IMR-90 (cell line): Measurements from ENCODE around the gene STK36. TPM values are rescaled to one million over a fixed set of nuclear protein-coding genes. Genes with fewer than 3 reads are reported as not detected.

Experiments used
- ATAC-seq: fragments of 200-7000 bp; cut with Tn5 transposase; 2 replicates; pipeline ENCODE4 v1.9.1; 2020; ENCODE audit warnings: low read depth, mild to moderate bottlenecking, moderate library complexity
- BruUV-seq: library from RNA; stranded (reverse); fragments of 400-500 nt; replicated peaks from 2 replicates; lab custom pipeline; 2021; lab: Mats Ljungman, UMichigan
- CTCF ChIA-PET: fragments of 300-600 bp; formaldehyde crosslinking; extraction: SDS; loops from one replicate; lab custom pipeline; 2021; ENCODE audit warnings: antibody characterized with exemption; lab: Yijun Ruan, JAX
- POLR2A ChIA-PET: fragments of 300-600 bp; sonication (Branson Sonifier 250); formaldehyde crosslinking; loops from one replicate; lab custom pipeline; 2022; ENCODE audit warnings: antibody characterized with exemption; ENCODE audit not compliant: unreplicated experiment; lab: Charles Lee
- DNase-seq: peaks from one replicate; pipeline ENCODE4 v3.0.0; 2013
- H2AFZ ChIP-seq: replicated peaks from 2 replicates; pipeline ENCODE3; 2013; ENCODE audit warnings: low read length, mild to moderate bottlenecking; ENCODE audit not compliant: poor library complexity
- H2AK5ac ChIP-seq: 2 replicates; pipeline ENCODE4 v1.6.1; 2013; ENCODE audit warnings: low read depth, low read length, inconsistent platforms
- H2AK9ac ChIP-seq: replicated peaks from 2 replicates; pipeline ENCODE3; 2013; ENCODE audit warnings: mild to moderate bottlenecking, low read depth, low read length, moderate library complexity; ENCODE audit not compliant: poor library complexity
- H2BK120ac ChIP-seq: 2 replicates; pipeline ENCODE4 v1.6.1; 2013; ENCODE audit warnings: low read depth, low read length, inconsistent platforms
- H2BK15ac ChIP-seq: 3 replicates; pipeline ENCODE4 v1.6.1; 2013; ENCODE audit warnings: low read depth, low read length, inconsistent platforms
- H2BK20ac ChIP-seq: 2 replicates; pipeline ENCODE4 v1.6.1; 2013; ENCODE audit warnings: low read depth, mild to moderate bottlenecking, inconsistent platforms, low read length, moderate library complexity
- H2BK5ac ChIP-seq: 2 replicates; pipeline ENCODE4 v1.6.1; 2013; ENCODE audit warnings: mild to moderate bottlenecking, low read depth, low read length, inconsistent platforms; ENCODE audit not compliant: poor library complexity, severe bottlenecking
- H3K14ac ChIP-seq: replicated peaks from 2 replicates; pipeline ENCODE4 v1.6.1; 2013; ENCODE audit warnings: low read depth, low read length, inconsistent platforms
- H3K18ac ChIP-seq: 2 replicates; pipeline ENCODE4 v1.6.1; 2013; ENCODE audit warnings: low read depth, low read length, control low read depth
- H3K23ac ChIP-seq: 2 replicates; pipeline ENCODE4 v1.6.1; 2013; ENCODE audit warnings: low read depth, low read length, inconsistent platforms
- H3K27ac ChIP-seq: 2 replicates; pipeline ENCODE4 v1.5.1; 2013; ENCODE audit warnings: mild to moderate bottlenecking, control low read depth, low read length; ENCODE audit not compliant: insufficient read depth
- H3K27me3 ChIP-seq: 2 replicates; pipeline ENCODE4 v1.6.1; 2013; ENCODE audit warnings: low read length; ENCODE audit not compliant: control insufficient read depth, insufficient read depth
- H3K36me3 ChIP-seq: 2 replicates; pipeline ENCODE4 v1.6.1; 2013; ENCODE audit warnings: low read length, mixed read lengths; ENCODE audit not compliant: control insufficient read depth, insufficient read depth
- H3K4ac ChIP-seq: 2 replicates; pipeline ENCODE4 v1.6.1; 2013; ENCODE audit warnings: low read depth, low read length, inconsistent platforms
- H3K4me1 ChIP-seq: 2 replicates; pipeline ENCODE4 v1.6.1; 2013; ENCODE audit warnings: low read length, mixed read lengths; ENCODE audit not compliant: control insufficient read depth, insufficient read depth
- H3K4me2 ChIP-seq: 2 replicates; pipeline ENCODE4 v1.6.1; 2013; ENCODE audit warnings: low read depth, mild to moderate bottlenecking, control low read depth, low read length, moderate library complexity
- H3K4me3 ChIP-seq: 2 replicates; pipeline ENCODE4 v1.5.1; 2013; ENCODE audit warnings: low read depth, mild to moderate bottlenecking, control low read depth, low read length, moderate library complexity; ENCODE audit not compliant: insufficient read depth
- H3K56ac ChIP-seq: 2 replicates; pipeline ENCODE4 v1.6.1; 2013; ENCODE audit warnings: low read length, inconsistent platforms; ENCODE audit not compliant: insufficient read depth; ENCODE audit errors: extremely low read depth
- H3K79me1 ChIP-seq, 2 experiments: 2 replicates each; pipeline ENCODE4 v1.6.1; 2013; ENCODE audit warnings: low read length in 2 of 2, inconsistent platforms in 1 of 2, low read depth in 1 of 2
- H3K9ac ChIP-seq: 2 replicates; pipeline ENCODE4 v1.6.1; 2013; ENCODE audit warnings: low read depth, low read length, control low read depth
- H3K9me1 ChIP-seq: 2 replicates; pipeline ENCODE4 v1.6.1; 2013; ENCODE audit warnings: low read length, inconsistent platforms; ENCODE audit not compliant: insufficient read depth
- H3K9me3 ChIP-seq: 2 replicates; pipeline ENCODE4 v1.6.1; 2013; ENCODE audit warnings: low read length; ENCODE audit not compliant: control insufficient read depth, insufficient read depth
- H4K20me1 ChIP-seq: 2 replicates; pipeline ENCODE4 v1.6.1; 2013; ENCODE audit warnings: low read length, inconsistent platforms; ENCODE audit not compliant: insufficient read depth
- H4K5ac ChIP-seq: 2 replicates; pipeline ENCODE4 v1.6.1; 2013; ENCODE audit warnings: mild to moderate bottlenecking, low read depth, low read length, control low read depth
- H4K8ac ChIP-seq, 2 experiments: 2 replicates each; pipeline ENCODE4 v1.6.1; 2013; ENCODE audit warnings: low read depth in 2 of 2, low read length in 2 of 2, control low read depth in 1 of 2, inconsistent platforms in 1 of 2
- H4K91ac ChIP-seq: 2 replicates; pipeline ENCODE4 v1.6.1; 2013; ENCODE audit warnings: low read depth, low read length, inconsistent platforms; ENCODE audit not compliant: insufficient read depth
- CEBPB ChIP-seq: IDR thresholded peaks from 2 replicates; pipeline ENCODE4 v1.6.1; 2012; ENCODE audit warnings: low read depth, low read length, improper control_type of control experiment
- CHD1 ChIP-seq: IDR thresholded peaks from 2 replicates; pipeline ENCODE4 v1.6.1; 2012; ENCODE audit warnings: low read depth, low read length, improper control_type of control experiment
- FOS ChIP-seq: fragments of 150-350 bp; IDR thresholded peaks from 2 replicates; pipeline ENCODE4 v1.6.1; 2016; ENCODE audit warnings: low read depth, low read length
- MAZ ChIP-seq: IDR thresholded peaks from 2 replicates; pipeline ENCODE4 v1.6.1; 2012; ENCODE audit warnings: low read depth, mild to moderate bottlenecking, low read length, improper control_type of control experiment, moderate library complexity, borderline replicate concordance
- MXI1 ChIP-seq: IDR thresholded peaks from 2 replicates; pipeline ENCODE4 v1.6.1; 2012; ENCODE audit warnings: low read depth, mild to moderate bottlenecking, low read length, moderate library complexity, borderline replicate concordance
- SMC3 ChIP-seq: fragments of 150-350 bp; IDR thresholded peaks from 2 replicates; pipeline ENCODE4 v1.6.1; 2016; ENCODE audit warnings: low read depth, mild to moderate bottlenecking, antibody characterized with exemption, low read length, moderate library complexity
- WGBS, 2 experiments: methylation state at CpG; one replicate each; pipeline versions ENCODE4 v1.1.5 to v1.1.7; 2013; ENCODE audit warnings: missing lambda C conversion rate in 2 of 2; ENCODE audit not compliant: insufficient read length in 1 of 2; ENCODE audit errors: extremely low coverage in 2 of 2; 5-methylcytosine and 5-hydroxymethylcytosine counted together
- dilution Hi-C: fragments of 300-500 bp; cut with HindIII; formaldehyde crosslinking; loops from one replicate; pipeline ENCODE4 v1.14.3; 2018; ENCODE audit warnings: low sequenced_read_pairs; ENCODE audit not compliant: unreplicated experiment
- in situ Hi-C: fragments of 300-500 bp; cut with MboI; formaldehyde crosslinking; loops from 3 replicates; pipeline ENCODE4 v1.14.3; 2019; ENCODE audit warnings: low sequenced_read_pairs, inconsistent platforms, mixed read lengths
- intact Hi-C: fragments of 100-400 bp; cut with micrococcal nuclease; formaldehyde crosslinking; loops from 2 replicates; pipeline ENCODE4 v1.10.0; 2022
- polyA plus RNA-seq, 3 experiments: library from polyadenylated mRNA; depleted of rRNA; stranded (reverse); fragments of >200 nt; gene quantifications; 2 replicates each; pipeline ENCODE4 v1.2.3, GENCODE V29; 2012; ENCODE audit warnings: low replicate concordance in 1 of 3
- total RNA-seq: library from RNA; depleted of rRNA; stranded (reverse); fragments of >200 nt; gene quantifications from 2 replicates; pipeline ENCODE4 v1.2.3, GENCODE V29; 2012
- TF ChIP-seq, protein P1 (sequence below): fragments of 150-350 bp; IDR thresholded peaks from 2 replicates; pipeline ENCODE4 v1.6.1; 2017; ENCODE audit warnings: mild to moderate bottlenecking, antibody characterized with exemption, low read length, low read depth
- TF ChIP-seq, protein P2 (sequence below): fragments of 150-350 bp; IDR thresholded peaks from 2 replicates; pipeline ENCODE4 v1.6.1; 2016; ENCODE audit warnings: low read depth, mild to moderate bottlenecking, low read length, moderate library complexity, borderline replicate concordance

Gene STK36
- total and polyA plus RNA-seq, 2 of the 4 experiments (the other 2 are of a cell fraction) = 17.6 to 44.5 TPM

DNA sequence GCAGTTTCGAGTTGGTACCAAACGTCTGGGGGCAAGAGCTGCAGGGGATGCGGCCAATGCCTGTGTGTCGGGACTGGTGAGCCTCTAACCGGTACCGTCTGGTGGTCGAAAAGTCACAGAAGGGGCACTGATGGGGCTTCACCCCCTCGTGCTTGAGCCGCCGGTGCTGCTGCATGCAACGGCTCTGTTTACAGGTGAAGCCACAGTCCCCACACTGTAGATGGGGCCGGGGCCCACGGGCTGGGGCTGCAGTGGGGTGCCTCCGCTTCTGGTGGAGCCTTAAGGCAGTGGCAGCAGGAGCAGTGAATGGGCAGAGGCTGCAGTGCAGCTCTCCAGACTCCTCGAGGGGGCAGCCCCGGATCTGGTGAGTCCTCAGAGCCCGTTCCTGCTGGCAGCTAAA lies 29.1 kb upstream of the STK36 start:
- no peak overlapping the region for H4K91ac ChIP-seq
- CTCF ChIA-PET = no interaction called here
- in situ Hi-C loops (no loop called here), dilution Hi-C loops (no loop called here), intact Hi-C loops (loop anchor here (10.0 kb wide), 1 partner anchor 168 kb away; no protein-coding TSS in a partner anchor)
- no peaks in the 10 kb centered on the region; the same call in 1 of the 2 replicates for H4K20me1 ChIP-seq
- peaks cover 70% of the 10 kb centered on the region for H3K36me3 ChIP-seq
- H3K9me1 ChIP-seq = no peaks in the 10 kb centered on the region
- no peak overlapping the region for H4K5ac ChIP-seq
- no peak overlapping the region for H2AFZ ChIP-seq
- no peak overlapping the region for H3K18ac ChIP-seq
- no peak overlapping the region for H3K4ac ChIP-seq
- H2AK5ac ChIP-seq = no peak overlapping the region
- 95% methylated on average over 13 of the region's 17 CpGs; no CpG with 5 or more reads in 1 of the 2 experiments for WGBS, 2 experiments
- H2BK120ac ChIP-seq = no peak overlapping the region
- no peaks in the 10 kb centered on the region for H3K9me3 ChIP-seq
- H3K27me3 ChIP-seq = no peaks in the 10 kb centered on the region
- H2BK15ac ChIP-seq = no peak overlapping the region
- no TSS peak for BruUV-seq
- H3K23ac ChIP-seq = no peak overlapping the region
- DNase-seq (no peak), ATAC-seq (no peak)
- H3K4me3 ChIP-seq = no peak overlapping the region
- H3K4me1 ChIP-seq = no peaks in the 10 kb centered on the region
- no peak overlapping the region for H4K8ac ChIP-seq
- H3K4me2 ChIP-seq = no peak overlapping the region
- H2AK9ac ChIP-seq = no peak overlapping the region
- peaks cover 8 to 10% of the 10 kb centered on the region in 2 experiments; a peak in 3 of 4 replicates for H3K79me1 ChIP-seq
- no peak overlapping the region for H2BK5ac ChIP-seq
- no peak overlapping the region for H3K56ac ChIP-seq
- TF ChIP-seq SMC3 (no peak), MXI1 (no peak), MAZ (no peak), CHD1 (no peak), FOS (no peak), CEBPB (no peak)
- TF ChIP-seq, protein P1, sequence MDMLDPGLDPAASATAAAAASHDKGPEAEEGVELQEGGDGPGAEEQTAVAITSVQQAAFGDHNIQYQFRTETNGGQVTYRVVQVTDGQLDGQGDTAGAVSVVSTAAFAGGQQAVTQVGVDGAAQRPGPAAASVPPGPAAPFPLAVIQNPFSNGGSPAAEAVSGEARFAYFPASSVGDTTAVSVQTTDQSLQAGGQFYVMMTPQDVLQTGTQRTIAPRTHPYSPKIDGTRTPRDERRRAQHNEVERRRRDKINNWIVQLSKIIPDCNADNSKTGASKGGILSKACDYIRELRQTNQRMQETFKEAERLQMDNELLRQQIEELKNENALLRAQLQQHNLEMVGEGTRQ = no peak
- TF ChIP-seq, protein P2, sequence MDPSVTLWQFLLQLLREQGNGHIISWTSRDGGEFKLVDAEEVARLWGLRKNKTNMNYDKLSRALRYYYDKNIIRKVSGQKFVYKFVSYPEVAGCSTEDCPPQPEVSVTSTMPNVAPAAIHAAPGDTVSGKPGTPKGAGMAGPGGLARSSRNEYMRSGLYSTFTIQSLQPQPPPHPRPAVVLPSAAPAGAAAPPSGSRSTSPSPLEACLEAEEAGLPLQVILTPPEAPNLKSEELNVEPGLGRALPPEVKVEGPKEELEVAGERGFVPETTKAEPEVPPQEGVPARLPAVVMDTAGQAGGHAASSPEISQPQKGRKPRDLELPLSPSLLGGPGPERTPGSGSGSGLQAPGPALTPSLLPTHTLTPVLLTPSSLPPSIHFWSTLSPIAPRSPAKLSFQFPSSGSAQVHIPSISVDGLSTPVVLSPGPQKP = no peak
- POLR2A ChIA-PET = no interaction called here
- no peak overlapping the region for H3K14ac ChIP-seq
- H3K27ac ChIP-seq = no peak overlapping the region
- no peak overlapping the region for H3K9ac ChIP-seq
- H2BK20ac ChIP-seq = no peak overlapping the region
